Fibroblast of the aortic adventitia (primary cell): ENCODE data around the gene AMIGO3. TPM values are rescaled to one million over a fixed set of nuclear protein-coding genes. Genes with fewer than 3 reads are reported as not detected.

Source experiments
- DNase-seq: peaks from one replicate; pipeline ENCODE4 v3.0.0-alpha.2; 2010; ENCODE audit warnings: low read depth
- H3K4me3 ChIP-seq: 2 replicates; pipeline ENCODE4 v1.5.1; 2011; ENCODE audit warnings: low read depth, mild to moderate bottlenecking, control low read depth, low read length, moderate library complexity
- total RNA-seq: library from RNA; depleted of rRNA; stranded (reverse); fragments of >200 nt; gene quantifications from 2 replicates; pipeline ENCODE4 v1.2.3, GENCODE V29; 2012; ENCODE audit warnings: low replicate concordance
- TF ChIP-seq, protein P1 (sequence below): IDR thresholded peaks from 2 replicates; pipeline ENCODE4 v1.5.1; 2011; ENCODE audit warnings: mild to moderate bottlenecking, low read length, control low read depth, inconsistent platforms; ENCODE audit not compliant: insufficient read depth

Gene AMIGO3
- total RNA-seq, 1 donor, result 0.27 TPM

GRCh38 chr3:49703956-49704355 lies 15.5 kb downstream of the AMIGO3 start:
- no peak overlapping the region for H3K4me3 ChIP-seq
- TF ChIP-seq, protein P1, sequence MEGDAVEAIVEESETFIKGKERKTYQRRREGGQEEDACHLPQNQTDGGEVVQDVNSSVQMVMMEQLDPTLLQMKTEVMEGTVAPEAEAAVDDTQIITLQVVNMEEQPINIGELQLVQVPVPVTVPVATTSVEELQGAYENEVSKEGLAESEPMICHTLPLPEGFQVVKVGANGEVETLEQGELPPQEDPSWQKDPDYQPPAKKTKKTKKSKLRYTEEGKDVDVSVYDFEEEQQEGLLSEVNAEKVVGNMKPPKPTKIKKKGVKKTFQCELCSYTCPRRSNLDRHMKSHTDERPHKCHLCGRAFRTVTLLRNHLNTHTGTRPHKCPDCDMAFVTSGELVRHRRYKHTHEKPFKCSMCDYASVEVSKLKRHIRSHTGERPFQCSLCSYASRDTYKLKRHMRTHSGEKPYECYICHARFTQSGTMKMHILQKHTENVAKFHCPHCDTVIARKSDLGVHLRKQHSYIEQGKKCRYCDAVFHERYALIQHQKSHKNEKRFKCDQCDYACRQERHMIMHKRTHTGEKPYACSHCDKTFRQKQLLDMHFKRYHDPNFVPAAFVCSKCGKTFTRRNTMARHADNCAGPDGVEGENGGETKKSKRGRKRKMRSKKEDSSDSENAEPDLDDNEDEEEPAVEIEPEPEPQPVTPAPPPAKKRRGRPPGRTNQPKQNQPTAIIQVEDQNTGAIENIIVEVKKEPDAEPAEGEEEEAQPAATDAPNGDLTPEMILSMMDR, result no peak
- DNase-seq, result no peak

GRCh38 chr3:49703443-49703927 lies 16.0 kb downstream of the AMIGO3 start:
- H3K4me3 ChIP-seq, result no peak overlapping the region
- peak; percentile 58 for DNase-seq
- TF ChIP-seq, protein P1, result peak; percentile 87

- no peak overlapping the region for H3K4me3 ChIP-seq
- TF ChIP-seq, protein P1, result no peak
- DNase-seq, result no peak
Observed at GRCh38 chr3:49702672-49703071, 16.8 kb downstream of the AMIGO3 start.

- no peak for DNase-seq
- TF ChIP-seq, protein P1, result peak; percentile 49
Observed at GRCh38 chr3:49701388-49702077, 18.0 kb downstream of the AMIGO3 start.

DNA sequence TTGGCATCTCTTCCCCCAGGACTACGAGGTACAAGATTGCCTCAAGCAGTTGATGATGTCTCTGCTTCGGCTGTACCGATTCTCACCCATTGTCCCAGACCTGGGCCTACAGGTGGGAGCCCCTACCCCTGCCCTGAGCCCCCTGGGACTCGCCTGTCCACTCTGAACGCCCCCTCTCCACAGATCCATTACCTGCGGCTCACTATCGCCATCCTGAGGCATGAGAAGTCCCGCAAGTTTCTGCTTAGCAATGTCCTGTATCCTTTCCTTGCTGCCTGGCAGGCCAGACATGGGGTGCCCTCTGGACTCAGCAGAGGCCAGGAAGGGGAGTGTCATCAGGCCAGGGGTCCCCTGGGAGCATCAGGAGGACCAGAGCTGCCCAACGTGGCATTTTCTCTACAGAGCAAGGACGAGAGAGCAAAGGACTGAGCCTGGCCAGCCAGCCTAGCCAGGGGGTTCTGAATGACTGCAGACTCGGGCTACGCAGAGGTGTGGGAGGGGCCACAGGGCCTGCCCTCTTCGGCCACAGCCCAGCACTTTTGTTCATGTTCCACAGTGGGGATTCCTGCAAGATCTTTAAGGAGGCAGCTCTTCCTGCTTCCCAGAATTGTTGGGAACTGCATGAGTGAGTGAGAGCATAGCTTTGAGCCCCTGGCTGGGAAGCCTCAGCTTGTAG lies 18.9 kb downstream of the AMIGO3 start:
- DNase-seq, result no peak
- TF ChIP-seq, protein P1, result no peak
- H3K4me3 ChIP-seq, result no peak overlapping the region

More at GRCh38 chr3:49701388-49702077, 18.0 kb downstream of the AMIGO3 start:
- no peak overlapping the region for H3K4me3 ChIP-seq

- H3K4me3 ChIP-seq, result no peak overlapping the region
- no peak for DNase-seq
- TF ChIP-seq, protein P1, result no peak
Observed at GRCh38 chr3:49700014-49700413, 19.5 kb downstream of the AMIGO3 start.
